Muscle of leg (tissue), 11 donors: Measurements from ENCODE around the gene RAB11FIP4. TPM values are rescaled to one million over a fixed set of nuclear protein-coding genes. Genes with fewer than 3 reads are reported as not detected.

ENCODE experiments used
- DNase-seq: peaks from one replicate; pipeline ENCODE4 v3.0.0; 2013
- H3K27ac ChIP-seq: one replicate; pipeline ENCODE4 v1.5.1; 2013; ENCODE audit warnings: mild to moderate bottlenecking, low read length, control low read depth
- H3K27me3 ChIP-seq: one replicate; pipeline ENCODE4 v1.6.1; 2013; ENCODE audit warnings: low read length; ENCODE audit not compliant: control insufficient read depth, insufficient read depth
- H3K36me3 ChIP-seq: one replicate; pipeline ENCODE4 v1.6.1; 2013; ENCODE audit warnings: low read length; ENCODE audit not compliant: control insufficient read depth, insufficient read depth
- H3K4me1 ChIP-seq: one replicate; pipeline ENCODE4 v1.6.1; 2013; ENCODE audit warnings: low read length; ENCODE audit not compliant: control insufficient read depth, insufficient read depth
- H3K4me3 ChIP-seq: one replicate; pipeline ENCODE4 v1.5.1; 2013; ENCODE audit warnings: low read length, control low read depth
- H3K9me3 ChIP-seq: replicated peaks from 2 replicates; pipeline ENCODE4 v1.6.1; 2013; ENCODE audit warnings: low read depth, low read length; ENCODE audit not compliant: control insufficient read depth
- WGBS: methylation state at CpG from one replicate; pipeline ENCODE4 v1.1.5; 2013; ENCODE audit warnings: missing lambda C conversion rate; ENCODE audit not compliant: insufficient coverage; 5-methylcytosine and 5-hydroxymethylcytosine counted together
- polyA plus RNA-seq, 8 donors: library from polyadenylated mRNA; unstranded; fragments of 120-200 nt; gene quantifications; one replicate each; pipeline versions ENCODE4 v1.2.1 to v1.2.3, GENCODE V29; 2013; ENCODE audit warnings: inconsistent platforms in 1 of 8, low replicate concordance in 1 of 8; ENCODE audit not compliant: insufficient read length in 8 of 8, insufficient read depth in 1 of 8
- total RNA-seq: library from RNA; stranded (reverse); fragments of 120-200 nt; gene quantifications from one replicate; pipeline ENCODE4 v1.2.4, GENCODE V29; 2013

The RAB11FIP4 gene
- total and polyA plus RNA-seq, 9 donors, result 0.28 to 1.6 (median 0.89) TPM

GRCh38 chr17:31586946-31587345, 195.5 kb downstream of the RAB11FIP4 start:
- Histone ChIP-seq H3K4me3 (no peak overlapping the region), H3K4me1 (peaks cover 19% of the 10 kb centered on the region), H3K27ac (no peak overlapping the region), H3K36me3 (peaks cover 3% of the 10 kb centered on the region), H3K9me3 (no peaks in the 10 kb centered on the region), H3K27me3 (no peaks in the 10 kb centered on the region)
- peak; percentile 66 for DNase-seq
- WGBS, result 17% methylated on average over 2 of the region's 5 CpGs

GRCh38 chr17:31587462-31587861, 196.0 kb downstream of the RAB11FIP4 start:
- Histone ChIP-seq H3K4me1 (peaks cover 14% of the 10 kb centered on the region), H3K27ac (no peak overlapping the region), H3K36me3 (peaks cover 3% of the 10 kb centered on the region), H3K27me3 (no peaks in the 10 kb centered on the region), H3K9me3 (no peaks in the 10 kb centered on the region), H3K4me3 (no peak overlapping the region)
- DNase-seq, result no peak
- 73% methylated on average over 3 of the region's 4 CpGs for WGBS

Other genes with a start within 250 kb of the RAB11FIP4 start
- 0.13 TPM for gene OMG, start 94.4 kb upstream of the RAB11FIP4 start, total RNA-seq
- under 1 TPM; 0.20 to 0.77 (median 0.38) TPM for gene OMG, start 94.4 kb upstream of the RAB11FIP4 start, polyA plus RNA-seq
- gene EVI2B, start 77.6 kb upstream of the RAB11FIP4 start, total RNA-seq, result 0.66 TPM
- gene EVI2B, start 77.6 kb upstream of the RAB11FIP4 start, polyA plus RNA-seq, result 1 to 10 TPM; 1.2 to 3.8 (median 2.5) TPM
- gene EVI2A, start 70.1 kb upstream of the RAB11FIP4 start, total RNA-seq, result 2.6 TPM
- gene EVI2A, start 70.1 kb upstream of the RAB11FIP4 start, polyA plus RNA-seq, result 1 to 10 TPM; 1.2 to 2.4 (median 1.8) TPM